Skin epidermis (tissue), 12 donors: ENCODE data around the gene HSD3B2.

Experiments used
- H3K27ac ChIP-seq, 21 experiments: fragments of 200-600 bp; sonication (generic) in 11 of 21; one replicate each; pipeline ENCODE4 v1.5.0; 2020; ENCODE audit warnings: mild to moderate bottlenecking in 3 of 21, inconsistent platforms in 2 of 21, moderate library complexity in 2 of 21
- H3K4me3 ChIP-seq, 7 experiments: fragments of 200-600 bp; sonication (generic) in 2 of 7; one replicate each; pipeline ENCODE4 v1.5.0; 2020; ENCODE audit warnings: inconsistent platforms in 2 of 7, mild to moderate bottlenecking in 2 of 7, moderate library complexity in 1 of 7

The HSD3B2 gene

DNA sequence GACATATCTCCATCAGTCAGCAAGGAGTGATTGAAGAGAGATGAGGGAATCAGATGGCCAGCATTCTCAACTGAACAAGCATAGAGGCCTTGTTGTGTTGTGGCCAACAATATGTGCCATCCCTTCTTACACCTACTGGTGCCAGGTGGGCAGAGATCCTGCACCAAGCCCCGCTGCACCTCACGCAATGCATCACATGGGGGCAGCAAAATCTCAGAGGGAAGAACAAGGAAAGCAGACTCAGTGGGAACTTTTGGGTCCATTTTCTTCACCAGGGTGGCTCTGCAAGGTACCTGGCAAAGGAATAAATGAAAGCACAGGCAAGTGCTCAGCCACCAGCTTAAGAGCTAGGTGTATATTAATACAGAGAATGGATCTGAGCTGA is 33.2 kb downstream of the HSD3B2 start:
- H3K4me3 ChIP-seq = no peak overlapping the region
- no peak overlapping the region for H3K27ac ChIP-seq

DNA sequence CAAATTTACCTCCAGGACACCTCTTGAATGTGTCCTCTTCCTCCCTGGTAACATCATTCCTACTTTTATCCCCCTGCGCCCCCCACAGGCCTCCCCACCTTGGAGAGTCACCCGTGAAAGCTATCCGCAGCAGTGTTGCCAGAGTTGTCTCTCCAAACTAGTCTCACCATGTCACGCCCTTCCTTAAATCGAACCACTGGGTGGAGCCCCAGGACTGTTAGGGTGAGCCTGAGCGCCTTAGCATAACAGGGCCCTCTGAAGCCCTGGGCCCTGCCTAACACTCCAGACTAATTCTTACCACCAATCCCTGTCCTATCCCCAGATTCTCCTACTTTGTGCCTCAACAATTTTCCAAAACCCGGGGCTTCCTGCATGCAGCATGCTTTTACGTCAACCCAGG is 35.0 kb downstream of the HSD3B2 start:
- Histone ChIP-seq H3K27ac (no peak overlapping the region), H3K4me3 (no peak overlapping the region)

- H3K27ac ChIP-seq = no peak overlapping the region
- H3K4me3 ChIP-seq = no peak overlapping the region
Measured at GRCh38 chr1:119451158-119451557, 36.2 kb downstream of the HSD3B2 start.

- Histone ChIP-seq H3K4me3 (no peak overlapping the region), H3K27ac (no peak overlapping the region)
Measured at GRCh38 chr1:119452091-119452490, 37.1 kb downstream of the HSD3B2 start.

- no peak overlapping the region for H3K27ac ChIP-seq
- H3K4me3 ChIP-seq = no peak overlapping the region
Measured at GRCh38 chr1:119453021-119453420, 38.1 kb downstream of the HSD3B2 start.

GRCh38 chr1:119462964-119463363 is 48.0 kb downstream of the HSD3B2 start:
- Histone ChIP-seq H3K4me3 (no peak overlapping the region), H3K27ac (no peak overlapping the region)

- Histone ChIP-seq H3K4me3 (no peak overlapping the region), H3K27ac (no peak overlapping the region)
Measured at GRCh38 chr1:119463569-119463968, 48.6 kb downstream of the HSD3B2 start.

GRCh38 chr1:119466445-119466844 is 51.5 kb downstream of the HSD3B2 start:
- Histone ChIP-seq H3K27ac (no peak overlapping the region), H3K4me3 (no peak overlapping the region)

GRCh38 chr1:119467219-119467618 is 52.3 kb downstream of the HSD3B2 start:
- peak overlapping the region in 5 of 21 experiments; percentile 2 to 47 (median 23) for H3K27ac ChIP-seq

GRCh38 chr1:119467857-119468668 is 53.1 kb downstream of the HSD3B2 start:
- H3K4me3 ChIP-seq = no peak overlapping the region
- H3K27ac ChIP-seq = peak overlapping the region in 2 of 21 experiments; percentile 24 to 47

More at GRCh38 chr1:119467219-119467618, 52.3 kb downstream of the HSD3B2 start:
- no peak overlapping the region for H3K4me3 ChIP-seq

- H3K27ac ChIP-seq = no peak overlapping the region
- no peak overlapping the region for H3K4me3 ChIP-seq
Measured at GRCh38 chr1:119469741-119470140, 54.8 kb downstream of the HSD3B2 start.

GRCh38 chr1:119470377-119470776 is 55.4 kb downstream of the HSD3B2 start:
- Histone ChIP-seq H3K4me3 (no peak overlapping the region), H3K27ac (no peak overlapping the region)

DNA sequence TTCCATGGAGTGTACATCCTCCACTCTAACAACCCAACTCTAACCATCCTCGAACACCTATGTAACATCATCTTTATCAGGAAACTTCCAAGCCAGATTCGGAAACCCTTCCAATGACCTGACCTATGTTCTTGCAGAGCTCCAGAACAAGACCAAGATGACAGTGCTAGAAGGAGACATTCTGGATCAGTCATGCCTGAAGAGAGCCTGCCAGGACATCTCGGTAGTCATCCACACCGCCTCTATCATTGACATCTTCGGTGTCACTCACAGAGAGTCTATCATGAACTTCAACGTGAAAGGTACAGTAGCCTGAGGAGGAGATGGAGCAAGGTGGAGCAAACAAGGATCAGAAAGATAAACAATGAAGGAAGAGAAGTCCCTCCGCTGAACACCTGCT is 56.0 kb downstream of the HSD3B2 start:
- H3K4me3 ChIP-seq = no peak overlapping the region
- no peak overlapping the region for H3K27ac ChIP-seq

DNA sequence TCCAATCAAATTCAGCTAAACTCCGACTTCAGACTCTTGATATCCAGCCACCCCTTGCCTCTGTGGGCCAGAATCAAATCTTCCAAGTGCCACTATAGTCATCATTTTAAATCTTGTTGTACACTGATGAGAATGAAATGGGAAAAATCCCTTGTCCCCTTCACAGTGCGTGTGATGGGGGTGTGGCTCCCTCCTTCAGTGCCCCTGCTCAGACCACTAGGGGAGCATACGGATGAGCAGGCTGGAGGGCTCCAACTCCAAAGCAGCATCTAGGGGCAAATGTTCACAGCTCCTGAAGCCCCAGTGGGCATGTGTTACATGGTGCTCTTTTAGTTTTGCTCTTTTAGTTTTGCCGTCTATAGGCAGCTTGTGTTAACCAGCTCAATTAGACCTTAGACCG is 56.6 kb downstream of the HSD3B2 start:
- no peak overlapping the region for H3K27ac ChIP-seq

GRCh38 chr1:119472080-119472818 is 57.3 kb downstream of the HSD3B2 start:
- H3K27ac ChIP-seq = no peak overlapping the region

More for the DNA sequence above, 56.6 kb downstream of the HSD3B2 start:
- H3K4me3 ChIP-seq = no peak overlapping the region

More at GRCh38 chr1:119472080-119472818, 57.3 kb downstream of the HSD3B2 start:
- no peak overlapping the region for H3K4me3 ChIP-seq
